Vagina (tissue), 2 donors: ENCODE results near the gene SATL1.

Source experiments
- POLR2A ChIP-seq, 2 donors: fragments of 450-650 bp; IDR thresholded peaks; one replicate each; pipeline ENCODE4 v1.6.1; 2017; ENCODE audit warnings: antibody characterized with exemption in 2 of 2, mild to moderate bottlenecking in 2 of 2, moderate library complexity in 2 of 2
- POLR2AphosphoS5 ChIP-seq, 2 donors: sonication (generic); formaldehyde crosslinking; IDR thresholded peaks; one replicate each; pipeline ENCODE4 v1.9.0; 2017; ENCODE audit warnings: antibody characterized with exemption in 2 of 2, mild to moderate bottlenecking in 2 of 2, low read depth in 1 of 2; ENCODE audit not compliant: insufficient read depth in 1 of 2
- TF ChIP-seq, protein P1 (sequence below), 3 experiments: fragments of 450-650 bp in 2 of 3; fragments of 200-600 bp in 1 of 3; sonication (generic) in 1 of 3; IDR thresholded peaks; one replicate each; pipeline ENCODE4 v1.5.1; 2017 to 2019; ENCODE audit warnings: antibody characterized with exemption in 3 of 3, mild to moderate bottlenecking in 2 of 3, moderate library complexity in 2 of 3

DNA sequence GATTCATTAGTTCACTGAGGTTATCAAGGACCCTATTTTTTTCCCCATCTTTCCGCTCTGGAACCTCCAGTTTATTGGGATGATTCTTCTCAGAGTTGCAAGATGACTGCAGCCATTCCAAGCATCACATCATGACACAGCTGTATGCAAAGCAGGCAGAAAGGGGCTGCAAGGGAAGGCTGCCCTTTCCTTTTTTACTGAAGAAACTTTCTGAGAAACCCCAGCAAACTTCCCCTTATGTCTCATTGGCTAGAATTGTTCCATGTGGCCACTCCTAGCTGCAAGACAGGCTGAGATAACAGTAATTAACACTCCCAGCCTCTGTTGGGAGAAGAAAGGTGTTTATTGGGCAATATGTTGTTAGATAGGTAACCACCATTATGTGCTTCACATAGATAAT lies 102.6 kb downstream of the SATL1 start:
- TF ChIP-seq, protein P1, sequence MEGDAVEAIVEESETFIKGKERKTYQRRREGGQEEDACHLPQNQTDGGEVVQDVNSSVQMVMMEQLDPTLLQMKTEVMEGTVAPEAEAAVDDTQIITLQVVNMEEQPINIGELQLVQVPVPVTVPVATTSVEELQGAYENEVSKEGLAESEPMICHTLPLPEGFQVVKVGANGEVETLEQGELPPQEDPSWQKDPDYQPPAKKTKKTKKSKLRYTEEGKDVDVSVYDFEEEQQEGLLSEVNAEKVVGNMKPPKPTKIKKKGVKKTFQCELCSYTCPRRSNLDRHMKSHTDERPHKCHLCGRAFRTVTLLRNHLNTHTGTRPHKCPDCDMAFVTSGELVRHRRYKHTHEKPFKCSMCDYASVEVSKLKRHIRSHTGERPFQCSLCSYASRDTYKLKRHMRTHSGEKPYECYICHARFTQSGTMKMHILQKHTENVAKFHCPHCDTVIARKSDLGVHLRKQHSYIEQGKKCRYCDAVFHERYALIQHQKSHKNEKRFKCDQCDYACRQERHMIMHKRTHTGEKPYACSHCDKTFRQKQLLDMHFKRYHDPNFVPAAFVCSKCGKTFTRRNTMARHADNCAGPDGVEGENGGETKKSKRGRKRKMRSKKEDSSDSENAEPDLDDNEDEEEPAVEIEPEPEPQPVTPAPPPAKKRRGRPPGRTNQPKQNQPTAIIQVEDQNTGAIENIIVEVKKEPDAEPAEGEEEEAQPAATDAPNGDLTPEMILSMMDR (IDR thresholded peaks at IDR 0.05) = no peak
- TF ChIP-seq POLR2AphosphoS5 (IDR thresholded peaks at IDR 0.05; ENCODE audit: insufficient read depth in 1 of 2, low read depth in 1 of 2) (no peak), POLR2A (IDR thresholded peaks at IDR 0.05) (no peak)
